Fibroblast of skin of abdomen (primary cell): ENCODE measurements around the gene TXK.

Experiments used
- DNase-seq: peaks from one replicate; pipeline ENCODE4 v3.0.0-alpha.2; 2013

TXK gene

GRCh38 chr4:48103483-48104139 is 30.4 kb downstream of the TXK start:
- DNase-seq, result no peak

DNA sequence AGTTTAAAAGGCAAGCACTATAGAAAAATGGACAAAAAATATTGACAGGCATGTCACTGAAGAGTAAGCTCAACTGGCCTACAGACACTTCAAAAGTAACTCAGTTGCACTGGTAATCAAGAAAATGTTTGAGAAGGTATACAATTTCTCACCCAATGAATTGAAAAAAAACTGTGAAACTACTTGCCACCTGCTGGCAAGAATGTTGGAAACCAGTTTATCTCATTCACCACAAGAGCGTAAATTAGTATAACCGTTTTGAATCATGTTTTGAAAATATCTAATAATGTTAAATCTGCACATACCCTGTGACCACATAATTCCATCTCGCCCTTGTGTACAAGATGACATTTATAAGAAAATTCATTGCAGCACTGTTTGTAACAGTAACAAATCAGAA is 31.7 kb downstream of the TXK start:
- no peak for DNase-seq

- peak; percentile 44 for DNase-seq
These were observed 33.8 kb downstream of the TXK start for GRCh38 chr4:48100256-48100655.

GRCh38 chr4:48095441-48095840 is 38.6 kb downstream of the TXK start:
- no peak for DNase-seq

DNA sequence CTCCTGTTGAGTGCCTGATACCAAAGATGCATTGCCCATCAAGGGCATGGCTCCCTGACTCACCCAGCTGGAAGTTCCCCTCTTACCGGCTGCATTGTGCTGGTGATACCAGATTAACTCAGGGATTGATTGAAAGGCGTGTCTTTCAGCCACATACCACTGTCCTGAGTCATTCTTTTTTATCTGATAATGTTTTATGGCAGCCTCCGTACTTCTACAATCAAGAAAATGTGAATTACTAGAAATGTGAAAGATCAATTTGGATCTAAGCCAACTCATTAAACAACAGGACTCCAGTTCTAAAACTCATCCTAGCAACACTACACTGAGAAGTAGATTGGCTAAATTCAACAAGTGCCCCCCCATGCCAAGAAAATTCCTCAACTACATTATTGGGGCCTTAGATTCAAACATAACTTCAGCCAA is 40.0 kb downstream of the TXK start:
- peak; percentile 23 for DNase-seq

- DNase-seq, result no peak
These were observed 43.4 kb downstream of the TXK start for GRCh38 chr4:48090621-48091020.

GRCh38 chr4:48085821-48086589 is 48.0 kb downstream of the TXK start:
- no peak for DNase-seq

- no peak for DNase-seq
These were observed 51.1 kb downstream of the TXK start for GRCh38 chr4:48082956-48083355.

DNA sequence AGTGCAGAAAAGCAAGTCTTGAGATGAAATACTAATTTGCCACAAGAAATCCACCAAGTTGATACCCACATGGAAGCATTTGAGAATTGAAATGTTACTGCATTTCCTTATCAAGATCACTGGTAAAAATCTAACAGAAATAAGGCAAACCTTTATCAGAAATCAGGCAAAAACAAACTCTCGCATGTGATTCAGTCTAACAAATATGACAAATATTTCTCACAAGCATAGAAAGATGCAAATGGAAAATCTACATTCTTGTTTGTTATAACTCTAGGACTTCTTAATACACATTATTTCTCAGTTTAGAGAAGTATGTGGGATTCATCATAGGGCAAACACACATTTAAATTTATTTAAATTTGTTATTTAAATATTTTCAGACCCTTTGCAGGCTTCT is 52.9 kb downstream of the TXK start:
- DNase-seq, result peak; percentile 8

- peak; percentile 4 for DNase-seq
These were observed 54.1 kb downstream of the TXK start for GRCh38 chr4:48079972-48080391.

GRCh38 chr4:48078862-48079655 is 55.0 kb downstream of the TXK start:
- no peak for DNase-seq

DNA sequence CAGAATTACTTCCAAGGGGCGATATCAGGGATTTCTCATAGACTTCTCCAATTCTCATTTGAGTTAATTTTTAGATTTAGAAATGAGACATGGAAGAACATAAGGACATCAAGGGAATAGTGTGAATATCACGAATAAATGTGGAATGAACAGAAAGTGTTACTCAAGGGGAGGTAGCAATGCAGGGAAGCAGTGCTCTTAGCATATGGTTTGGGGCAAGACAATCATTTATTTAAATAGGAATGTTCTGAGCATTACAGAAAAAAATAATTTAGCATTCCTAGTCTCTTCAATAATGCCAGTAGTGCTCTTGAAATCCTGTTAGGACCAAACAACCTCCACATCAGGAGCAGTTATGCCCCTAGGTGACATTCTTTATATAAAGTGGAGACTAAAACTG is 55.6 kb downstream of the TXK start:
- DNase-seq, result no peak

GRCh38 chr4:48074657-48075056 is 59.4 kb downstream of the TXK start:
- no peak for DNase-seq

DNA sequence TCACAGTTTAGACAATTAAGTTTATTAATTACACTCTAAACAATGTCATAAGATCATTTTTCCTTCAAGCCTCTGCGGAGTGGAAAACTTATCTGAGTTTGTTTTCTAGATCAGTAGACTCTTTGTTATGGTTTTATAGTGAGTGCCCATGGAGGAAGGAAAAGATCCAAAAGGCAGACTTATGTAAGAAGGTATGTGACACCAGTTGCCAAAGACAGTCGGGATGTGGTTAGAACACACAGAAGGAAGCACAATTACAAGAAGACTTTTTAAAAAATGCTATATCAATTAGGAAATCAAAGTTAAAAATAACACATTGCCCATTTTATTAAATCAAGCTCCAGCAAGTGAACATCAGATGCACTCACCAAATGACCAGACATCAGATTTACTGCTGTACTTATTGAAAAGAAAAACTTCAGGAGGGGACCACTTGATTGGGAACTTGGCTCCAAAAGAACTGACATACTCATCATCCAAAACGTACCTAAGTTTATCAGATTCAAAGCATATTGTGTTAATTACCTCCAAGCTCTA is 60.4 kb downstream of the TXK start:
- no peak for DNase-seq

GRCh38 chr4:48071191-48071590 is 62.9 kb downstream of the TXK start:
- DNase-seq, result no peak

- no peak for DNase-seq
These were observed 65.0 kb downstream of the TXK start for GRCh38 chr4:48069026-48069425.

DNA sequence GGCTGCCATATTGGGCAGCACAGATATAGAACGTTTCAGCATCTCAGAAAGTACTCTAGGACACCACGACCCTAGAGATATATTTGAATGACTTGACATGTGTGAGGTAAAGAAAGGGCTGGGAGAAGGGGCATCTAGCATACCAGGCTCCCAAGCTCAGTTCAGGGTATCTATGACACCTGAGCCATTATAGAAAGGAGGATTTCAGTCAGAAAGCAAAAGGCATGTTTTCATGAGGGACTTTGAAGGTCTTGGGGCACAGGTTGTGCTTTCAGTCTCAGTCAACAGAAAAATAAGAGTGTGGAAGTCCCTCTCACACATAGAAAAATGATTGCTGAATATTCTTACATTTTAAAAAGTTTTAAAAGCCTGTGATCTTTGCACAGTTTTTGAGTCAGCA is 65.9 kb downstream of the TXK start:
- no peak for DNase-seq

DNA sequence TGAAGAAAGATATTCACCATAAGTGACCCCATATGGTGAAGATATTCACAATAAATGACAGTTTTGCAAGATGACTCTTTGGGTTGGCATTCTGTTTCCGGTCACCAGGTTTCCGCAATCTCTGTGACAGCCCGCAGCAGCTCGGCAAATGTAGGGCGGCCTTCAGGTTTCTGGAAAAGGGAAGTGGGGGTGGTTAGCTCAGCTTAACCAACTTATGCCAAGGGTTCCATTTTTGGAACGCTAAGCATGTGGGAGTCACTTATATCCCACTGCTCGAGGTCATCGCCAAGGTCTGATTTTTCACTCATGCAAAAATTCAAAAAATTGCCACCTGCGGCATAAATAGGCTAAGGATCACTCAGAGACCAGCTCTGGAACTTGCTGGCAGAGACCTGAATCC is 66.5 kb downstream of the TXK start:
- no peak for DNase-seq

- DNase-seq, result no peak
These were observed 68.4 kb downstream of the TXK start for GRCh38 chr4:48065587-48066052.

DNA sequence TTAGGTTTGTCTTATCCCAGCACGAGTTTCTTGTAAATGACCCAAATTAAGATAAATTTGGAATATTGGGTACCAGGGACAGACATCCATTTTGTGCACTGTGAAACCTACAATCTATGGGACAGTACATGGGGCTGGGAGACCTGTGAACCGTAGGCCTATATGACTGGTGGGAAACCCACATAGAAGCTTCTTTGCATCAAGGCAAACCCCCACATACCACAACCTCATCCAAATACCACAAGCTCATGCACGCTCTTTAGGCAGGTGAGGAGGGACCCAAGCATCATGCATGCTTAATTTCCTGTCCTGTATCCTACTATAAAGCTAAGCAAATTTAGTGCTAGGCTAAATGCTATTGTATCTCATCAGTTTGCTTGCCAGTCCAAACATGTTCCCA is 69.7 kb downstream of the TXK start:
- no peak for DNase-seq

DNA sequence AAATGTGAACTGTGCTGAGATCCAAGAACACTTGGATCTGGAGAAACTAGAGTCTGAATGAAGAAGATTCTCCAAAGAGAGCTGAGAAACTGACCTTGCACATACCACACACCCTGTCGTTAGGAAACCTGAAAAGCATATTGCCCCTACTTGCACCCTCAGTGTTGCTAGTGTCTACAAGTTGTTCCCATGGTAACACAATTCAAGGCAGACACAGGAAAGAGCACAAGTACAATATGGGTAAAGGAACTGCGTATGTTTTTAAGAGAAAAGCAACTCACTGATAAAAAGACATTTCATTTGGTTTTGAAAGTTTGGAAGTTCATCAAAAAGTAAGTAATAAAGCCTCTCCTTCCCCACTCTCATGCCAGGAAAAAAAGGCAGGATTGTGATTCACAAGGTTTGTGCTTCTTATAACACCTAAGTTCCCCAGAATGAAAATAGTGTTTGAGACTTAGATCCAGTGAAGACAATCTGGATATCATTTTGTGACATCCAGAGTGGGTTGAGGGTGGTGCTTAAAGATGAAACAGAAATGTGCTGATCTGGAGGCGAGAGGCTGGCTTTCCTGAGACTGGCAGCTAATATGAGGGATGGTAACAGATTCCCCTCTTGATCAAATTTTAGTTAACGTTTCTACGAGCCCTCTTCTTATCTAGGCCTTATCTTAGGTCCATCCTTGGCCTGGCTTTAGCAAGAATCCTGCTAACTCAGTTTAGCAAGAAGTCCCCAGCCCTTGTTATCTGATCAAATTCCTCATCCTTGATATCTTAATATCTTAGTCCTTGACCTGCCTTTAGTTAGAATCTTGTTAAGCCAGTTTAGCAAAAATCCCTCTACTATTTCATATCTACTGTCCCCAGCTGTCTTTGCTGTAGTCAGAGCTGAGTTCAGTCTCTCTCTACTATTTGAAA is 75.2 kb downstream of the TXK start:
- DNase-seq, result no peak

DNA sequence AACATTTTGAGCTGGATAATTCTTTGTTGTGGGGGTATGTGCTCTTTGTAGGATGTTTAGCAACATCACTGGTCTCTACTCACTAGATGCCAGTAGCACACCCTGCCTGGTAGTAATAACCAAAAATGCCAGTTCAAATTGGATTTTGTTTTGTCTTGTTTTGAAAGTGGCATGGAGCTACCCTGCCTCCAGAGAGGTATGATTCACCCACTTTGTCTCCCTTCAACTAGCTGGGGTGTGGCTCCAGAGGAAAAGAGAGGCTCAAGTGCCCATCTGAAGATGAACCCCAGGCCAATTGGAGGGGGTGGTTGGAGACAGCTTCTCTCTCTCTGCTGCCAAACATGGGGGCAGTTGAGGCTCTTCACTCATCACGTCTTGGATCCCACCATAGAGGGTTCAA is 83.0 kb downstream of the TXK start:
- no peak for DNase-seq
